Measurements from ENCODE around the gene OXSM.

The OXSM gene

GRCh38 chr3:25823314-25823713 is 33.4 kb downstream of the OXSM start:
- H3K27me3 Mint-ChIP-seq, result peaks cover 5% of the 10 kb centered on the region
- H3K4me1 Mint-ChIP-seq (ENCODE audit: low read depth), result peaks cover 10% of the 10 kb centered on the region
- no peak overlapping the region for H3K4me3 Mint-ChIP-seq
- no peak overlapping the region for H3K27ac Mint-ChIP-seq
- no peaks in the 10 kb centered on the region for H3K36me3 Mint-ChIP-seq
- no peaks in the 10 kb centered on the region for H3K9me3 Mint-ChIP-seq (ENCODE audit: low read depth)

GRCh38 chr3:25826510-25826909 is 36.6 kb downstream of the OXSM start:
- Mint-ChIP-seq H3K27me3 (peaks cover 5% of the 10 kb centered on the region), H3K9me3 (ENCODE audit: low read depth) (peaks cover 3% of the 10 kb centered on the region), H3K4me3 (no peak overlapping the region)

GRCh38 chr3:25830373-25831280 is 40.7 kb downstream of the OXSM start:
- Mint-ChIP-seq H3K27ac (no peak overlapping the region), H3K27me3 (peaks cover 5% of the 10 kb centered on the region), H3K4me3 (no peak overlapping the region), H3K4me1 (ENCODE audit: low read depth) (peaks cover 10% of the 10 kb centered on the region), H3K9me3 (ENCODE audit: low read depth) (peaks cover 3% of the 10 kb centered on the region), H3K36me3 (peaks cover 2% of the 10 kb centered on the region)

More at GRCh38 chr3:25826510-25826909, 36.6 kb downstream of the OXSM start:
- no peak overlapping the region for H3K27ac Mint-ChIP-seq
- peaks cover 2% of the 10 kb centered on the region for H3K36me3 Mint-ChIP-seq
- H3K4me1 Mint-ChIP-seq (ENCODE audit: low read depth), result peaks cover 10% of the 10 kb centered on the region

GRCh38 chr3:25831578-25831977 is 41.7 kb downstream of the OXSM start:
- no peak overlapping the region for H3K27ac Mint-ChIP-seq
- peaks cover 2% of the 10 kb centered on the region for H3K36me3 Mint-ChIP-seq
- no peak overlapping the region for H3K4me3 Mint-ChIP-seq
- H3K27me3 Mint-ChIP-seq, result peaks cover 5% of the 10 kb centered on the region
- H3K9me3 Mint-ChIP-seq (ENCODE audit: low read depth), result peaks cover 3% of the 10 kb centered on the region
- peaks cover 1% of the 10 kb centered on the region for H3K4me1 Mint-ChIP-seq (ENCODE audit: low read depth)

- Mint-ChIP-seq H3K4me3 (no peak overlapping the region), H3K4me1 (ENCODE audit: low read depth) (peaks cover 3% of the 10 kb centered on the region), H3K36me3 (no peaks in the 10 kb centered on the region), H3K27ac (no peak overlapping the region), H3K9me3 (ENCODE audit: low read depth) (peaks cover 3% of the 10 kb centered on the region), H3K27me3 (peaks cover 5% of the 10 kb centered on the region)
These were observed 44.5 kb downstream of the OXSM start for GRCh38 chr3:25834346-25834745.

GRCh38 chr3:25836579-25836978 is 46.7 kb downstream of the OXSM start:
- Mint-ChIP-seq H3K4me1 (ENCODE audit: low read depth) (peaks cover 3% of the 10 kb centered on the region), H3K27ac (no peak overlapping the region), H3K36me3 (no peaks in the 10 kb centered on the region), H3K9me3 (ENCODE audit: low read depth) (peaks cover 3% of the 10 kb centered on the region), H3K27me3 (peaks cover 5% of the 10 kb centered on the region), H3K4me3 (no peak overlapping the region)

GRCh38 chr3:25837038-25837437 is 47.1 kb downstream of the OXSM start:
- no peak overlapping the region for H3K4me3 Mint-ChIP-seq
- peaks cover 3% of the 10 kb centered on the region for H3K4me1 Mint-ChIP-seq (ENCODE audit: low read depth)
- H3K36me3 Mint-ChIP-seq, result no peaks in the 10 kb centered on the region
- H3K9me3 Mint-ChIP-seq (ENCODE audit: low read depth), result peaks cover 3% of the 10 kb centered on the region
- peaks cover 5% of the 10 kb centered on the region for H3K27me3 Mint-ChIP-seq
- no peak overlapping the region for H3K27ac Mint-ChIP-seq

- no peaks in the 10 kb centered on the region for H3K27me3 Mint-ChIP-seq
- no peak overlapping the region for H3K4me3 Mint-ChIP-seq
- no peaks in the 10 kb centered on the region for H3K36me3 Mint-ChIP-seq
- H3K9me3 Mint-ChIP-seq (ENCODE audit: low read depth), result peaks cover 3% of the 10 kb centered on the region
- H3K4me1 Mint-ChIP-seq (ENCODE audit: low read depth), result peaks cover 3% of the 10 kb centered on the region
- H3K27ac Mint-ChIP-seq, result no peak overlapping the region
These were observed 50.2 kb downstream of the OXSM start for GRCh38 chr3:25840099-25840498.

GRCh38 chr3:25843332-25843731 is 53.4 kb downstream of the OXSM start:
- no peaks in the 10 kb centered on the region for H3K36me3 Mint-ChIP-seq
- no peak overlapping the region for H3K4me3 Mint-ChIP-seq
- H3K9me3 Mint-ChIP-seq (ENCODE audit: low read depth), result peaks cover 3% of the 10 kb centered on the region
- no peaks in the 10 kb centered on the region for H3K27me3 Mint-ChIP-seq
- H3K27ac Mint-ChIP-seq, result no peak overlapping the region
- no peaks in the 10 kb centered on the region for H3K4me1 Mint-ChIP-seq (ENCODE audit: low read depth)

Data from activated naive CD8-positive, alpha-beta T cell (primary cell).